ENCODE results near the gene CCDC57.

CCDC57 gene

DNA sequence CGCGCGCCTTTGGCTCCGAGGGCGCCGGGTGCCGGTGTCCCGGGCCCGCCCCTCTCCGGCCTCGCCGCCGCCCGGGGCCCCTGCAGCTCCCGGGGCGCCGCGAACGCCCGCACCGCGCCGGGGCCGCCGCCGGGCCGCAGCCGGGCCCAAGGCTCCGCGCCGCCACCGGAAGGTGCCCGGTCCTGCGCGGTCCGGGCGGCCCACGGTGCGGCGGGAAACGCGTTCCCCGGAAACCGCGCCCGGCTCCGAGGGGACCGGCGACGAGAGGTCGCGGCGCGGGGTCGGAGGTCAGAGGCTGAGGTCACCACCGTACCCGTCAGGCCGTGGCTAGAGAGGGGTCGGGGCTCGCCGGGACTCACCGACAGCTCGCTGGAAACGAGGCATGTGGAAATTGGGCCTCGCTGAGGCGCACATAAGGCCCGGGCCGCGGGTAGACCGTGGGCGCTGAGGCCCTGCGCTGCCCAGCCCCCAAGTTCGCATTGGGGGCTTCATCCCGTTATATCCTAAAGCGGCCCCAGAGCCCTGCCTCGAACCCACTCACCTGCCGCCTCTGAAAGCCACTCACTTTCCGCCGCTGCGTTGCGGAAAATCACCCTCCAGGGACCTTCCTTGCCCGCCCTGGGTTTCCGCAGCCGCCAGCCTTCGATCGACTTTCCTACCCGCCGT lies 146.9 kb downstream of the CCDC57 start, which contains the start of gene DUS1L:
TSS of gene DUS1L (minus strand) at position 167 of the 666 bp plus-strand sequence. CDS start 745 bp downstream, outside the sequence.
- peak; percentile 16 for DNase-seq (ENCODE audit: extremely low read depth, low read depth)
- TF ChIP-seq CTCF (IDR thresholded peaks at IDR 0.05; ENCODE audit: low read depth, low read length) = no peak

GRCh38 chr17:82065193-82065637 lies 147.4 kb downstream of the CCDC57 start:
- no peak for DNase-seq (ENCODE audit: extremely low read depth, low read depth)
- no peak for TF ChIP-seq CTCF (IDR thresholded peaks at IDR 0.05; ENCODE audit: low read depth, low read length)

DNA sequence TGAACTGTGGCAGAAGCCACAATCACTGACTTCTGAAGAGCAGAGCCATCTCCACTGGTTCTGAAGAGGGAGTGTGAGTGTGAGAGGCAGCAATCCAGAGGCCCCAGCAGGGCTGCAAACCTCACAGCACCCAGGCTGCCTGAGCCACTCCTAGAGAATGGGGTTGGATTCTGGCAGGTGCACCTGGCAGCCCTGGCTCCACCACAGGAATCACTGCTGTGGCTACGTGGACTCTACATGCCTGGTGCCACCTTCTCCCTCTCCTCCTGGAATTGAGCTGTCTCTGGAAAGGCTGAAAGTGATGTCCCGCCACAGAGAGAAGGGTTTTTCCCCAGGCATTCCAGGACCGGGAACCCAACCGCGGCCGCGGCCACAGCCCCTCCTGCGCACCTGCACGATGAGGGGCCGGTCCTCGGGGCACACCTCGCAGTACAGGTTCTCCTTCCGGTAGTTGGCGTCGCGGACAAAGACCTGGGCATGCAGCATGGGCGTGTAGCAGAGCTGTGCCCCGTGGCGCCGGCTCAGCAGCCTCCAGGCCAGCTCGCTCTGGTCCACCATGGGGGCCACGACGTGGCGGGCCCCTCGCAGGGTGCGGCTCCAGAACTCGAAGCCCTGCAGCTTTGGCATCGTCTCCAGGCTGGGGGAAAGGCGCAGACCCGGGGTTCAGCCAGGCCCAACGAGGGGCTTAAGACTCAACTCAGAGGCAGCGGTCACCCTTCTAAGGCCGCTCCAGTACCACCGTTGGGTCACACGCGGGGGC lies 148.0 kb downstream of the CCDC57 start:
- no peak for TF ChIP-seq CTCF (IDR thresholded peaks at IDR 0.05; ENCODE audit: low read depth, low read length)
- no peak for DNase-seq (ENCODE audit: extremely low read depth, low read depth)

GRCh38 chr17:82063424-82064415 lies 148.9 kb downstream of the CCDC57 start:
- DNase-seq (ENCODE audit: extremely low read depth, low read depth) = no peak
- no peak for TF ChIP-seq CTCF (IDR thresholded peaks at IDR 0.05; ENCODE audit: low read depth, low read length)

DNA sequence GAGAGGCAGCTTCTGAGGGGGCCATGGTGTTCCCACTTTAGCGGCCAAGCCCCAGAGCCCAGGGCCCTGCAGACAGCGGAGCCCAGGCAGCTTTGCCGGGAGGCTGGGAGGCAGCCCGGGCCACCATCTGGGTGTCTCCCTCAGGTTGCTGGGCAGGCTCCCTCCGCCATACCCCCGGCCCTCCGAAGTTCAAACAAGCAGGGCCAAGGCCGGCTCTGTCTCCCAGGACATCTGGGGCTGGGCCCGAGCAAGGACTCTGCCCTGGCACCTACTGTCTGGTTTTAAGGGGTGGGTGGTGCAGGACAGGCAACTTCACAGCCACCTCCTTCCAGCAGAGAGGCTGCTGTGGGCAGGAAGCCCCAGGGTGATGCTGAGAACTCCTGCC lies 149.7 kb downstream of the CCDC57 start:
- no peak for TF ChIP-seq CTCF (IDR thresholded peaks at IDR 0.05; ENCODE audit: low read depth, low read length)
- DNase-seq (ENCODE audit: extremely low read depth, low read depth) = no peak

- no peak for DNase-seq (ENCODE audit: extremely low read depth, low read depth)
- TF ChIP-seq CTCF (IDR thresholded peaks at IDR 0.05; ENCODE audit: low read depth, low read length) = no peak
Observed at GRCh38 chr17:82062076-82062983, 150.3 kb downstream of the CCDC57 start.
